GM19239 (cell line): ENCODE results near the gene RASSF4.
A peak's percentile ranks its signal among the peaks of the same experiment; 100 is the strongest.
"Not testable (repeated sequence)": the region's sequence is repeated elsewhere in the genome, so short reads cannot be mapped to it uniquely, and the experiment has no call there.

Experiments used
- DNase-seq: peaks from one replicate; pipeline ENCODE4 v3.0.0; 2011; ENCODE audit warnings: low spot score; ENCODE audit not compliant: insufficient read length
- FAIRE-seq: peaks from 2 replicates; lab custom pipeline; 2011; peaks lifted over from hg19 to GRCh38; lab: Jason Lieb, UNC

Gene RASSF4

GRCh38 chr10:44997105-44997748, 37.6 kb downstream of the RASSF4 start:
- DNase-seq (no peak), FAIRE-seq (no peak)

GRCh38 chr10:44998146-44998631, 38.6 kb downstream of the RASSF4 start:
- FAIRE-seq (no peak), DNase-seq (no peak)

- FAIRE-seq = peak; percentile 79
- no peak for DNase-seq
Measured at GRCh38 chr10:45000138-45000751, 40.6 kb downstream of the RASSF4 start.

- DNase-seq = peak; percentile 74
- FAIRE-seq = no peak
Measured at GRCh38 chr10:45000752-45001380, 41.3 kb downstream of the RASSF4 start, which contains the start of gene ZNF22. Gene ZNF22, plus strand, starts transcription at chr10:45000923. Its CDS starts 2,446 bp downstream, at chr10:45003369.

GRCh38 chr10:45001381-45002148, 42.0 kb downstream of the RASSF4 start:
- peak; percentile 77 for DNase-seq
- FAIRE-seq = peak; percentile 77

GRCh38 chr10:45003432-45004000, 43.9 kb downstream of the RASSF4 start:
- no peak for FAIRE-seq
- DNase-seq = no peak

GRCh38 chr10:45004661-45005060, 45.1 kb downstream of the RASSF4 start:
- peak; percentile 47 for FAIRE-seq
- no peak for DNase-seq

- FAIRE-seq (no peak), DNase-seq (no peak)
Measured at GRCh38 chr10:45005284-45005683, 45.7 kb downstream of the RASSF4 start.

GRCh38 chr10:45006276-45007030, 46.9 kb downstream of the RASSF4 start:
- DNase-seq (no peak), FAIRE-seq (no peak)

GRCh38 chr10:45008524-45009161, 49.0 kb downstream of the RASSF4 start:
- FAIRE-seq (peak; percentile 97), DNase-seq (peak; percentile 40)

- FAIRE-seq, DNase-seq: not testable (repeated sequence)
Measured at GRCh38 chr10:45014557-45014956, 55.0 kb downstream of the RASSF4 start.

GRCh38 chr10:45015590-45015989, 56.0 kb downstream of the RASSF4 start:
- no peak for DNase-seq
- no peak for FAIRE-seq

- no peak for FAIRE-seq
- DNase-seq = no peak
Measured at GRCh38 chr10:45023426-45023825, 63.8 kb downstream of the RASSF4 start.

- DNase-seq (no peak), FAIRE-seq (no peak)
Measured at GRCh38 chr10:45034301-45034700, 74.7 kb downstream of the RASSF4 start.

- FAIRE-seq (no peak), DNase-seq (no peak)
Measured at GRCh38 chr10:45035673-45036072, 76.1 kb downstream of the RASSF4 start.

- FAIRE-seq = no peak
Measured at GRCh38 chr10:45040921-45041542, 81.4 kb downstream of the RASSF4 start.

GRCh38 chr10:45044290-45044689, 84.7 kb downstream of the RASSF4 start:
- DNase-seq = no peak
- no peak for FAIRE-seq

More at GRCh38 chr10:45040921-45041542, 81.4 kb downstream of the RASSF4 start:
- no peak for DNase-seq
